Spleen (tissue), 11 donors: ENCODE measurements around the gene KIR3DL3. TPM values are rescaled to one million over a fixed set of nuclear protein-coding genes. Genes with fewer than 3 reads are reported as not detected.
"Not testable (repeated sequence)": the region's sequence is repeated elsewhere in the genome, so short reads cannot be mapped to it uniquely, and the experiment has no call there.

Source experiments
- DNase-seq: peaks from one replicate; pipeline ENCODE4 v3.0.0-alpha.2; 2020
- H3K27ac ChIP-seq, 8 donors: fragments of 200-600 bp; sonication (generic) in 7 of 8; 1 replicate in 4 of 8; 2 replicates in 4 of 8; pipeline versions ENCODE4 v1.5.0 to v1.8.0; 2016 to 2021; ENCODE audit warnings: inconsistent platforms in 4 of 8, mild to moderate bottlenecking in 4 of 8, moderate library complexity in 1 of 8
- H3K27me3 ChIP-seq, 7 donors: fragments of 200-600 bp; sonication (generic) in 6 of 7; replicated peaks in 1 of 7; 1 replicate in 4 of 7; 2 replicates in 3 of 7; pipeline versions ENCODE4 v1.5.0 to v1.8.0; 2016 to 2021; ENCODE audit warnings: inconsistent platforms in 3 of 7, mild to moderate bottlenecking in 1 of 7
- H3K36me3 ChIP-seq, 6 donors: fragments of 200-600 bp; sonication (generic) in 5 of 6; 1 replicate in 4 of 6; 2 replicates in 2 of 6; pipeline versions ENCODE4 v1.5.0 to v1.8.0; 2016 to 2021; ENCODE audit warnings: inconsistent platforms in 2 of 6
- H3K4me1 ChIP-seq, 6 donors: fragments of 200-600 bp; sonication (generic) in 5 of 6; 1 replicate in 3 of 6; 2 replicates in 3 of 6; pipeline versions ENCODE4 v1.5.0 to v1.8.0; 2016 to 2021; ENCODE audit warnings: inconsistent platforms in 3 of 6
- H3K4me3 ChIP-seq, 8 donors: fragments of 200-600 bp; sonication (generic) in 7 of 8; 1 replicate in 4 of 8; 2 replicates in 4 of 8; pipeline versions ENCODE4 v1.5.0 to v1.8.0; 2016 to 2021; ENCODE audit warnings: inconsistent platforms in 4 of 8, mild to moderate bottlenecking in 4 of 8, moderate library complexity in 2 of 8
- H3K9me3 ChIP-seq, 8 donors: fragments of 200-600 bp; sonication (generic) in 7 of 8; 1 replicate in 4 of 8; 2 replicates in 4 of 8; pipeline versions ENCODE4 v1.5.0 to v1.8.0; 2016 to 2021; ENCODE audit warnings: inconsistent platforms in 4 of 8
- WGBS, 5 donors: extraction: QIAGEN DNeasy Blood & Tissue Kit in 3 of 5; methylation state at CpG; one replicate each; pipeline versions ENCODE4 v1.1.5 to v1.1.7; 2013 to 2018; 5-methylcytosine and 5-hydroxymethylcytosine counted together
- intact Hi-C: fragments of 100-400 bp; cut with DNase I; formaldehyde crosslinking; loops from one replicate; pipeline ENCODE4 v1.15.0; 2023; ENCODE audit warnings: low total_unique reads
- polyA plus RNA-seq, 3 donors: library from polyadenylated mRNA; stranded (reverse); fragments of 200-250 nt; gene quantifications; one replicate each; pipeline ENCODE4 v1.2.1, GENCODE V29; 2013
- small RNA-seq, 4 donors: library from RNA; depleted of rRNA; stranded (forward); fragments of <200 nt; gene quantifications; one replicate each; pipeline ENCODE3, GENCODE V24; 2016
- total RNA-seq, 7 donors: library from RNA; depleted of rRNA in 3 of 7; stranded (reverse); fragments of >200 nt in 3 of 7; fragmentation: NEBNext Ultra II Directional in 4 of 7; extraction: Animal tissue kit (Norgen Biotek cat#: 25700) in 4 of 7; gene quantifications; one replicate each; pipeline versions ENCODE4 v1.1.0 to v1.2.1, GENCODE V29; 2016 to 2021
- donor health status: healthy with polysubstance abuse.
- donor health status: DM: no; HTN: no; CAD: no; lungs with moderate emphysema.
- donor health status: DM: no; HTN: no; CAD: no.
- donor health status: Bipolar disorder and iron deficiency.
- donor health status: healthy.
- donor health status: DM: no; HTN: no; CAD: no.
- donor health status: DM: yes; HTN: yes; CAD: no.

KIR3DL3 gene
- total and polyA plus RNA-seq, 10 donors, result not detected

- peaks cover 0 to 12% (median 4%) of the 10 kb centered on the region in 8 donors for H3K9me3 ChIP-seq
- not testable (repeated sequence) for H3K27ac ChIP-seq
Observed at GRCh38 chr19:54782916-54783315, 58.7 kb downstream of the KIR3DL3 start.

More at GRCh38 chr19:54782916-54783315, 58.7 kb downstream of the KIR3DL3 start:
- H3K4me1 ChIP-seq, intact Hi-C loops, DNase-seq, H3K4me3 ChIP-seq, H3K36me3 ChIP-seq, H3K27me3 ChIP-seq: not testable (repeated sequence)
- WGBS, 5 donors, result 54 to 89% (median 85%) methylated on average over 3 to 4 of the region's 4 CpGs

Small RNA genes within 50 kb of the gene (small RNA-seq; reads per million reads assigned to genes)
- gene AC245128.2 (0 reads per million in 4 donors), gene KIR3DP1 (0 reads per million in 4 donors)

Other genes starting within 250 kb of the KIR3DL3 start
- gene LAIR2, start 221.6 kb upstream of the KIR3DL3 start, total RNA-seq, result 1 to 10 TPM in 3 of 7 donors, under 1 TPM in 1, not detected in 3; 0.97 to 4.9 (median 3.3) TPM
- gene LAIR2, start 221.6 kb upstream of the KIR3DL3 start, polyA plus RNA-seq, result 1 to 10 TPM in 1 of 3 donors, under 1 TPM in 1, not detected in 1; 0.28 to 3.5 TPM
- gene LILRA2, start 150.7 kb upstream of the KIR3DL3 start, total RNA-seq, result 10 to 100 TPM; 39.2 to 77.8 (median 54.0) TPM
- 10 to 100 TPM in 2 of 3 donors, 1 to 10 TPM in 1; 7.2 to 28.2 (median 12.6) TPM for gene LILRA2, start 150.7 kb upstream of the KIR3DL3 start, polyA plus RNA-seq
- 10 to 100 TPM; 34.4 to 65.0 (median 37.2) TPM for gene LILRA1, start 130.8 kb upstream of the KIR3DL3 start, total RNA-seq
- gene LILRA1, start 130.8 kb upstream of the KIR3DL3 start, polyA plus RNA-seq, result 10 to 100 TPM in 1 of 3 donors, 1 to 10 TPM in 2; 3.4 to 17.2 (median 8.0) TPM
- 100 to 1,000 TPM in 6 of 7 donors, 10 to 100 TPM in 1; 66.2 to 249 (median 166) TPM for gene LILRB1, start 94.0 kb upstream of the KIR3DL3 start, total RNA-seq
- gene LILRB1, start 94.0 kb upstream of the KIR3DL3 start, polyA plus RNA-seq, result 10 to 100 TPM; 23.5 to 56.4 (median 43.0) TPM
- gene LILRB4, start 61.5 kb upstream of the KIR3DL3 start, total RNA-seq, result 10 to 100 TPM; 16.4 to 40.3 (median 33.4) TPM
- gene LILRB4, start 61.5 kb upstream of the KIR3DL3 start, polyA plus RNA-seq, result 10 to 100 TPM; 11.2 to 16.6 (median 12.0) TPM
- 1 to 10 TPM in 5 of 7 donors, under 1 TPM in 1, not detected in 1; 0.46 to 3.5 (median 1.6) TPM for gene KIR2DL3, start 14.1 kb downstream of the KIR3DL3 start, total RNA-seq
- gene KIR2DL3, start 14.1 kb downstream of the KIR3DL3 start, polyA plus RNA-seq, result under 1 TPM; 0.07 to 0.15 (median 0.10) TPM
- 1 to 10 TPM in 3 of 7 donors, under 1 TPM in 3, not detected in 1; 0.51 to 6.6 (median 1.0) TPM for gene KIR2DL1, start 45.4 kb downstream of the KIR3DL3 start, total RNA-seq
- under 1 TPM; 0.13 to 0.29 (median 0.20) TPM for gene KIR2DL1, start 45.4 kb downstream of the KIR3DL3 start, polyA plus RNA-seq
- gene KIR2DL4, start 79.2 kb downstream of the KIR3DL3 start, total RNA-seq, result 1 to 10 TPM; 1.5 to 6.6 (median 3.7) TPM
- 1 to 10 TPM in 1 of 3 donors, under 1 TPM in 2; 0.63 to 1.6 (median 0.65) TPM for gene KIR2DL4, start 79.2 kb downstream of the KIR3DL3 start, polyA plus RNA-seq
- gene KIR3DL1, start 92.0 kb downstream of the KIR3DL3 start, total RNA-seq, result 1 to 10 TPM in 1 of 7 donors, under 1 TPM in 5, not detected in 1; 0.69 to 6.3 (median 0.90) TPM
- gene KIR3DL1, start 92.0 kb downstream of the KIR3DL3 start, polyA plus RNA-seq, result under 1 TPM; 0.07 to 0.13 (median 0.12) TPM
- 1 to 10 TPM in 5 of 7 donors, under 1 TPM in 2; 0.66 to 2.2 (median 1.0) TPM for gene KIR2DS4, start 108.2 kb downstream of the KIR3DL3 start, total RNA-seq
- under 1 TPM in 2 of 3 donors, not detected in 1; 0.39 to 0.48 TPM for gene KIR2DS4, start 108.2 kb downstream of the KIR3DL3 start, polyA plus RNA-seq
- 1 to 10 TPM in 5 of 7 donors, under 1 TPM in 2; 0.39 to 2.7 (median 1.0) TPM for gene KIR3DL2, start 126.0 kb downstream of the KIR3DL3 start, total RNA-seq
- under 1 TPM; 0.13 to 0.59 (median 0.19) TPM for gene KIR3DL2, start 126.0 kb downstream of the KIR3DL3 start, polyA plus RNA-seq
- gene FCAR, start 149.8 kb downstream of the KIR3DL3 start, total RNA-seq, result 10 to 100 TPM; 17.4 to 86.3 (median 32.8) TPM
- 1 to 10 TPM in 2 of 3 donors, under 1 TPM in 1; 0.59 to 3.7 (median 1.1) TPM for gene FCAR, start 149.8 kb downstream of the KIR3DL3 start, polyA plus RNA-seq
- gene NCR1, start 181.7 kb downstream of the KIR3DL3 start, total RNA-seq, result 10 to 100 TPM in 5 of 7 donors, 1 to 10 TPM in 2; 8.2 to 16.7 (median 11.8) TPM
- 1 to 10 TPM in 1 of 3 donors, under 1 TPM in 2; 0.33 to 1.3 (median 0.50) TPM for gene NCR1, start 181.7 kb downstream of the KIR3DL3 start, polyA plus RNA-seq
- gene NLRP7, start 223.1 kb downstream of the KIR3DL3 start, total RNA-seq, result 1 to 10 TPM in 1 of 7 donors, under 1 TPM in 6; 0.09 to 1.3 (median 0.36) TPM
- under 1 TPM; 0.09 to 0.11 (median 0.10) TPM for gene NLRP7, start 223.1 kb downstream of the KIR3DL3 start, polyA plus RNA-seq
- 10 to 100 TPM in 2 of 7 donors, 1 to 10 TPM in 5; 5.1 to 21.2 (median 7.6) TPM for gene NLRP2, start 241.9 kb downstream of the KIR3DL3 start, total RNA-seq
- gene NLRP2, start 241.9 kb downstream of the KIR3DL3 start, polyA plus RNA-seq, result 10 to 100 TPM in 1 of 3 donors, 1 to 10 TPM in 2; 2.0 to 16.1 (median 3.8) TPM